SU-DHL-6 (cell line): ENCODE measurements around the gene GRPR.

ENCODE experiments used
- CTCF ChIP-seq: fragments of 200-600 bp; sonication (generic); IDR thresholded peaks from one replicate; pipeline ENCODE4 v1.5.1; 2017; ENCODE audit warnings: antibody characterized with exemption, mild to moderate bottlenecking, low read length, moderate library complexity; ENCODE audit not compliant: insufficient read depth, poor library complexity, severe bottlenecking
- EZH2phosphoT487 ChIP-seq: fragments of 200-600 bp; sonication (generic), shearing (Covaris generic); conservative IDR thresholded peaks from 2 replicates; pipeline ENCODE4 v1.6.1; 2018; ENCODE audit warnings: mild to moderate bottlenecking, antibody characterized with exemption, low read length, moderate library complexity, mixed read lengths

GRCh38 chrX:16124201-16124600 is 836 bp downstream of the GRPR start:
- TF ChIP-seq CTCF: no peak
- TF ChIP-seq EZH2phosphoT487: no peak
